HG03558 (cell line): ENCODE results near the gene RAB4B.
"Not testable (repeated sequence)": the region's sequence is repeated elsewhere in the genome, so short reads cannot be mapped to it uniquely, and the experiment has no call there.

Source experiments
- ATAC-seq: cut with Tn5 transposase; IDR thresholded peaks from one replicate; pipeline ENCODE4 v1.9.1; 2021; ENCODE audit warnings: moderate number of reproducible peaks; ENCODE audit not compliant: unreplicated experiment; ENCODE audit errors: extremely low read depth

Gene RAB4B

DNA sequence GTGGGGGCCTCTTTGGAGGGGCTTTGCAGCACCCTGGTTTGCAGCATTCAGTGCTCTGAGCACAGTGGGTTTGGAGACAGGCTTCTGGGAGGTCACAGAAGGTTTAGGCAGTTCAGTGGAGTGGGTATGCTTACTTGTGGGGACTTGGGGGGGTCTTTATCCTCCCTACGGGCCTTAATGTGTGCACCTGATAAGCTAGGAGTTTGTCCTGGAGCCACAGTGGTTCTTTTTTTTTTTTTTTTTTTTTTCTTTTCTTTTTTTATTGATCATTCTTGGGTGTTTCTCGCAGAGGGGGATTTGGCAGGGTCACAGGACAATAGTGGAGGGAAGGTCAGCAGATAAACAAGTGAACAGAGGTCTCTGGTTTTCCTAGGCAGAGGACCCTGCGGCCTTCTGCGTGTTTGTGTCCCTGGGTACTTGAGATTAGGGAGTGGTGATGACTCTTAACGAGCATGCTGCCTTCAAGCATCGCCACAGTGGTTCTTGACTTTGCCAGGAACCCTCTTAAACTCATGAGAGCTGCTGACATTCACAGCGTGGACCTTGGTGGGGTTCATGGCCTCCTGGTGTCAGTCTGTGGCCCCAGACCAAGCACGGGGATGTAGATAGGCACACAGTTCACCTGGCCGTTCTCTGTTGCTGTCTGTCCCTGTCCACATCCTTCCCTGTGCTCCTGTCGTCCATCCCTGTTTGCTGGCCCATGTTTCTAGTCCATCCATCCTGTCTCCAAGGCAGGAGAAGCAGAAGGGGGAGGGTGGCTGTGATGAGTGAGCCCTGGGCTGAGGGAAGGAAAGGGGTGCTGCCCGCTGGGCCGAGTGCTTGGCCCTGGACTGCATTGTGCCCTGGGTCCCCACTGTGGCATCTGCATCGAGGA, 23.6 kb downstream of the RAB4B start:
- ATAC-seq: no peak

DNA sequence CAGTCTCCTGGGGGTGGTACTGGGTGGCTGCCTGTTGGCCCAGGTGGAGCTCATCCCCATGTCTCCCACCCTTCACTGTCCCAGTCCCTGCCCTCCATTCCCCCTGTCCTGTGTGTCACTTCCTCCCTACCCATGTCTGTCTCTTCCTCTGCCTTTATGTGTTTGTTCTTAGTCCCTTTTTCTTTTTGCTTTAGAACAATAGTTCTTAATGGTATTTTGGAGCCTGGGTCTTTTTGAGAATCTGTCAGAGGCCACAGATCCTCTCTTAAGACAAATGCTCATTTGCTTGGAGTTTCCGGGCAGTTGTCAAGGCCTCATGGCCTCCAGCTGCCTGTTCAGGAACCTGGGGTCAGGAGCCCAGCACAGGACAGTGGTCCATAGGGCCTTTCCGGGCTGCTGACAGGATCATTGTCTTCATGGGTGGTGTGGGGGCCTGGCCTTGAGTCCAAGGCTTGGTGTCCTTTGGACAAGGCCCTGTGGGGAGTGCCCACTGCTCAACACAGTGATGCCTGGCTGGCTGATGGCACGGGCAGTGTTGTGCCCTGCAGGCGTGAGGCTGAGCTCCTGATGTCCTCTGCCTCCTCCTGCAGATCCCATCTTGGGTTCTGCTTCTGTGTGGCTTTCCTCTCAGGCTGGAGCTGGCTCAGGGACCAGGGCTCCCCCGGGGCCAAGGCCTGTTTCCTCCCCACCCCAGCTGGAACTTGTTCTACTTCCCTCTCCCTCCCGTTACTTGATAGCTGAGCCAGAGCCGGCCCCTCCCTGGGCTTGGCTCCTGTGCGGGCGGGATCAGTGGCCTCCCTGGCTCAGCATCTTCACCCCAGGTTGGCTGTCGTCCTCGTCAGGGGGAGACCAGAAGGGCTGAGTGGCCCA, 24.5 kb downstream of the RAB4B start:
- no peak for ATAC-seq

DNA sequence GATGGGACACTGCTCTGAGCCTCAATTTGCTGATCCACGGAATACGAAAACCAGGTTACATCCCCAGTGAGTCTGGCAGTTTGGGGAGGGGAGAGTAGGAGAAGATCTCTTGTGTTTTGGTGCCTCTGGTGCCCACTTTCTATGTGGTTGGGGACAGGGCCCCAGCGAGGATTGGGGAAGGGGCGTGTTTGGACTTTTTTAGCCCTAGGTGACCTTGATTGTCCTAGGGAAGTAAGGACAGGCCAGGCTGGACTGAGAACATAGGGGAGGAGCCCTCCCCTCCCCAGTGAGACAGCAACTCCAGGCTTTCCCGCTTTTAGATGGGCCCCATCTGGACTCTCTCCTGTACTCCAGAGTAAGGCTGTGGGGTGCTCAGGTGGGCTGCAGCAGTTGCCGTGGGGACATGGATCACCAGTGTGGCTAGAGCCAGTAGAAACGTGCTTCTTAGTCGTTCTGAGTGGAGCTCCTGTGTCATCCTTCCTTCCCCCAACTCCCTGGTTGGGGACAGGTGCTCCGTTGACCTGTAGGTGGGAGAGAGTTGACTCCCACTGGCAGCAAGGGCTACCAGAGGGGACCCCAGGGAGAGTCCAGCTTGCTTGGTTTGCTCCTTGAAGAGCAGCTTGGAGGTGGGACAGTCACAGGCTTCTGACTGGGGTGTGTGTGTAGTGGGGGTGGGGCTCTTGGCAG, 25.3 kb downstream of the RAB4B start:
- no peak for ATAC-seq

DNA sequence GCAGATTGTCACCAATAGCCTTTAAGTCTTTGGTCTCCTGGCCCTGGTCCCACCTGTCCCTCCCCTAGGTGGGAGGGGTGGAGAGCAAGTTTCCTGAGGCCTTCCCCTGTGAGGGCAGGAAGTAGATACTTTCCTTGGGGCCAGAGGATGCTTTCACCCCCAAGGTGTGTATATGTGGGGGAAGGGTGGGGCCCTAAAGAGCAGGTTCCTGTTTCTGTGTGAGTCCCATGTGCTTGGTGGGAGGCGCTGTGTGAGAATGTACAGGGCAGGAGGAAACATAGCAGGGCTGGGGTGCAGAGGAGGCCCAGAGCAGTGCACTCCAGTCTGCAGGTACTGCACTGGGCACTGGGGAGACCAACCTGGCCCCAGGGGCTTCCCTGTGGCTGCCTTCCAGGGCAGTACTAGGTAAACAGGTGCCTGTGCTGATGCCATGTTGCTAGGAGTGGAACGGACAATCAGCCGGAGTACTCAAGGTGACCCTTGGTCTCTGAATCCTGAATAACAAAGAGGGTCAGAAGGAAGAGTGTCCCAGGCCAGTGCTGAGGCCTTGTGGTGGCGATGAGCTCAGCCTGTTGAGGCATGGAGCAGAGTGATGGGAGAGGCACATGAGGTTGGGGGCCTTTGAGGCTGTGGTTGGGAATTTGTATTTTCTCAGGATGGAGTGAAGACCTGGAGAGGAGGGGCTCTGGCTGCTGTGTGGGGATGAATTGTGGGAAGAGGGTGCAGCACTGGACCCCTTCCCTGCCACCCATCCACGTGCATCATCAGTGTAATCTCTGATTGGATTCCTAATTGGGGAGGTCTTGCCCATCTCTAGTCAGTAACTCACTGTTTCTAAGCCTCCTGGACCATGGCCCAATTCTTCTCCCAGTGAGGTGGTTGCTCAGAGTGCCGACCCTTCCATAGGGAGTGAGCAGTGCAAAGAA, 26.1 kb downstream of the RAB4B start:
- no peak for ATAC-seq

DNA sequence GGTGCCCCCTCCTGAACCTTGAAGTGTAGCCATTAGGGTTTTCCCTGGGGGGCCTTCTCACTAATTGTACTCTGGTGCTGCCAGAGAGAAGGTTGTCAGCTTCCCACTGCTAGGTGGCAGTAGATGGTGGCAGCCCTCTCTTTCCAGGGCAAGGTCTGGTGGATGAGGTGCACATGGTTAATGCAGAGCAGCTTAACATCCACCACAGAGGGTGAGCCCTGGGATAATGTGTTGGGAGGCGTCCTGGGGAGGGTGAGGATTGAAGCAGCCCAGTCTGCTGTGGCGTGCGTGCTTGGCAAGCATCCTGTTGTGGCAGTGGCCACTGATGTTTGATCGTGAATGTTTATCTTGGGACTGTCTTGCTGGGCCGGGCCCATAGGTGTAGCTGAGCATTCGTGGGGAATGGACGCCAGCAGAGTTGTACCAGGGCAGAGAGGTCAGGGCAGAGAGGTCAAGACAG, 26.8 kb downstream of the RAB4B start:
- ATAC-seq: no peak

DNA sequence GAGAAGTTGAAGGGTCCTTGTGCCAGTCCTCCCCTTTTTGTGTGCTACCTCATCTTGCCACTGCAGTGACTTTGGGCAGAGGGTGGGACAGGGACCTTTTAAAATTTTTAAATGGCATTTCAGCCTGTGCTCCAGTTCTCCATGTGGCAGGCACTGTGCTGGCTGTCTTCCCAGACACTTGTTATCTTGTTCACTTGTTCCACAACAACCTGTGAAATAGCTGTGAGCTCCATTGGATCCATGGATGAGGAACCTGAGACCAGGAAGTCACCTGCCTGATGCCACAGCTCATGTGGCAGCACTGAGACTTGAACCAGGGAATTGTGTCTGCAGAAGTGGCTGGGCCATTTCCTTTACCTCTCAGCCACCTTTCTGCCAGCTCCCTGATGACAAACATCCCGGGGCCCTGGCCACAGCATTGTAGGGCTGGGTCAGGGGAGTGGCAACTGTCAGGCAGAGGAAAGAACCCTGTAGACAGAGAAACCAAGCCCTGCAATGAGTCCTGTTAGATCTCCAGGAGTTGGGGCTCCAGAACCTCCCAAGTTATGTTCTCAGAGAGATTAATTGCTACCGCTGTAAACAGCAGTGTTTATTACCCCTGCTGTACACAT, 27.3 kb downstream of the RAB4B start:
- no peak for ATAC-seq

DNA sequence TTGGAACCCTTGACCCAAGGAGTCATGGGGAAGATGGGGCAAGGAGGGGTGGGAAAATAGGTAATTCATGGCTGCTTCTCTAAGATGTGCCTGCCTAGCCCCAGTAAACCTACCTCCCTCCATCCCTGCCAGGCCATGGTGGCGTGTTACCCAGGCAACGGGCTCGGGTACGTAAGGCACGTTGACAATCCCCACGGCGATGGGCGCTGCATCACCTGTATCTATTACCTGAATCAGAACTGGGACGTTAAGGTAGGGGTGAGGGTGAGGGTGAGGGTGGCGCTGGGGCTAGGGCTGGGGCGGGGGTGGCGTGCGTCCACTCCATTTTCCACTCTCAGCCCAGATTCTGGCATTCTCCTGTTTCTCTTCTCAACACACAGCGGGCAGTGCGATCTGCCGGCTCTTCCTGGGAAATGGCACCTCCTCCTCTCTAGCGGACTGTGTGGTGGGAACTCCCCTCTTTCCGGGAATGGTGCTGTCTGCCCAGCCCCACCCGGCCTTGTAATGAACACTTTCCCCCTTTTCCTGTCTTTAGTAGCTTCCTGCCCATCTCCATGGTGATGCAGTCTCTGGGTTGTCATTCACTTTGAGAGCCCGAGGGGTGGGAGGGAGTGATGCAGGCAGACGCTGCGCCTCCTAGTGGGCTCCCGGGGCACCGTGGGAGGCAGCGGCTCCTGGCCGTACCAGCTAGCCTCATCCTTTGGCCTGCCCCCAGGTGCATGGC, 28.5 kb downstream of the RAB4B start:
- ATAC-seq: no peak

DNA sequence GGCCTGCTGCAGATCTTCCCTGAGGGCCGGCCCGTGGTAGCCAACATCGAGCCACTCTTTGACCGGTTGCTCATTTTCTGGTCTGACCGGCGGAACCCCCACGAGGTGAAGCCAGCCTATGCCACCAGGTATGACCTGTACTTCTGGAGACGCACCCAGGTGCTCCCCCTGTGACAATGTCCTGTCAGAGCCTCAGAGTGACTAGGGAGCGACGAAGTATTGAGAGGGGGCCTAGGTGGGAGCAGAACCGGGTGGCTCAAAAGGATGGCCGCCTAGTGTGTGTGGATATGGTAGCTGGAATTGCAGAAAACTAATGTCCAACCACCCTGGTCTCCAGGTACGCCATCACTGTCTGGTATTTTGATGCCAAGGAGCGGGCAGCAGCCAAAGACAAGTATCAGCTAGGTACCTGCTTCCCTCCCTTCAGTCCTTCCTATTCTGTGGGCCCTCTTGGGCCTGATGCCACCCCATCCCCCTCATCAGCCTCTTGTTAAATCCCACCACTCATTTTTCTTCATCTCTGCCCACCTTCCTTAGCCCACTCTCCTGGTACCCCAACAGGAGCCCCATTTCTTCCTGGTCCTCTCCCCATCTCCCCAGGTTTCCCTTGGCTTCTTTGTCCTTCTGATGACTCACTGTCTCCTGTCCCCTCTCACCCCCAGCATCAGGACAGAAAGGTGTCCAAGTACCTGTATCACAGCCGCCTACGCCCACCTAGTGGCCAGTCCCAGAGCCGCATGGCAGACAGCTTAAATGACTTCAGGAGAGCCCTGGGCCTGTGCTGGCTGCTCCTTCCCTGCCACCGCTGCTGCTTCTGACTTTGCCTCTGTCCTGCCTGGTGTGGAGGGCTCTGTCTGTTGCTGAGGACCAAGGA, 29.3 kb downstream of the RAB4B start:
- ATAC-seq: no peak

DNA sequence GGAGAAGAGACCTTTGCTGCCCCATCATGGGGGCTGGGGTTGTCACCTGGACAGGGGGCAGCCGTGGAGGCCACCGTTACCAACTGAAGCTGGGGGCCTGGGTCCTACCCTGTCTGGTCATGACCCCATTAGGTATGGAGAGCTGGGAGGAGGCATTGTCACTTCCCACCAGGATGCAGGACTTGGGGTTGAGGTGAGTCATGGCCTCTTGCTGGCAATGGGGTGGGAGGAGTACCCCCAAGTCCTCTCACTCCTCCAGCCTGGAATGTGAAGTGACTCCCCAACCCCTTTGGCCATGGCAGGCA, 29.9 kb downstream of the RAB4B start:
- ATAC-seq: no peak

DNA sequence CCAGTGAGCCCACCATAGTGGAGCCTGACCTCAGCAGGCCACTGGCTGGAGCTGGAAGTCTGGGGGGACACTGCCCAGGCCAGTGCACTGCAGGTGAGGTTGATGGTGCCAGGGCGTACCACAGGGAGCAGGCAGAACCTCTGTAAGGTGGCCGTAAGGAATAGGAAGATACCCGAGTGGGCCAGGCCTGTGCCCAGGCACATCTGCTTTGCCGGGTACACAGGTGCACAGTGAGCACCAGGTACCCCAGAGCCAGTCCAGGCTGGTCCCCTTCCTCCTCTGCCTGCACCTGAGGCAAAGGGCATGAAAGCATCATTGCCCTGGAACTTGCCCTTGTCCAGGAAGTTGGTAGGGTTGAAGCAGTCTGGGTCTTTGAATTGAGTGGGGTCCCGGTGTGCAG, 30.4 kb downstream of the RAB4B start:
- ATAC-seq: no peak

DNA sequence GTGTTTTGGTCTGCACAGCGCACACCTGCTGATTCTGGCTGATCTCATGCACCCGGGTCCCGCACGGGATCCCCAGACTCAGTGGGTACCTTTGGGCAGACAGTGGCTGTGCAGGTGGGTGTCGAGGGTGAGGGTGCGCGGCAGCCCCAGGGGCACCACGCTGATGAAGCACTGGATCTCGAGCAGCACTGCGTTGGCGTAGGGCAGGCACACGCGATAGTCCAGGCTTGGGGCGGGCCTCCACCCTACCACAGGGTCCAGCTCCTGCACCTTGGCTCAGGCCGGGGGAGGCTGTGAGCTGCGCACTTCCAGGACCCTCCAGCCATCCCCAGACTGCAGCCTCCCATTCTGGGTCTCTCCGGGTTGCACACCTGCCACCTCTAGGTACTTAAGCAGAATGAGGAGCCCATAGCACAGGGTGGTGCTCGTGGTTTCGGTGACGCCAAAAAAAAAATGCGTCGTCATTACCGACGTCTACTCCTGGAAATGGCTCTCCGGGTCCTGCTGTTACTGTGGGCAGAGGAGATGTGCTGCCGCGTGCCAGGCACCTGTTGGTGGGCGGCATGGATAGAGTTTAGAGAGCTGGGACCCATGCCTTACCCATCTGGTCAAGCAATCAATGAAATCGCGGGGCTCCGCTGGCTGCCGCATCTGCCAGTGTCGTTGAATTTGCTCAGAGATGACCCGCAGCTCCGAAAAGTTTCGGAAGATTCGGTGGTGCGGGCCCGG, 31.5 kb downstream of the RAB4B start:
- no peak for ATAC-seq

DNA sequence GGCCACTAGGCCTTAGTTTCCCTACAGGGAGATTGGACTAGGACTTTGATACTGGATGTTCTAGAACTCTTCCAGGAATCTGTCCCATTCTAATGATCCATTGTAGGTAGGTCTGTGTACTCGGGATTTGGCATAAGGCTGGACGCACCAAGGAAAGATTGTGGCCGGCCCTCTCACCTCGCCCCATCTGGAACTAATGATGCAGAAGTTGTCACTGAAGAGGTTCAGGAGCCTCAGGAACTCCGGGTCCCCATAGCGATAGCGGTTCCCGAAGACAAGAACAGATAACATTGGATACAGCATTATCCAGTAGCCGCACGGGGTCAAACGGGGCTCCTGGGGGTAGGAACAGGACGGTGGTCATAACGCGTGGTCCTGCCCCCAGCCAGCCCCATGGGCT, 32.1 kb downstream of the RAB4B start:
- no peak for ATAC-seq

DNA sequence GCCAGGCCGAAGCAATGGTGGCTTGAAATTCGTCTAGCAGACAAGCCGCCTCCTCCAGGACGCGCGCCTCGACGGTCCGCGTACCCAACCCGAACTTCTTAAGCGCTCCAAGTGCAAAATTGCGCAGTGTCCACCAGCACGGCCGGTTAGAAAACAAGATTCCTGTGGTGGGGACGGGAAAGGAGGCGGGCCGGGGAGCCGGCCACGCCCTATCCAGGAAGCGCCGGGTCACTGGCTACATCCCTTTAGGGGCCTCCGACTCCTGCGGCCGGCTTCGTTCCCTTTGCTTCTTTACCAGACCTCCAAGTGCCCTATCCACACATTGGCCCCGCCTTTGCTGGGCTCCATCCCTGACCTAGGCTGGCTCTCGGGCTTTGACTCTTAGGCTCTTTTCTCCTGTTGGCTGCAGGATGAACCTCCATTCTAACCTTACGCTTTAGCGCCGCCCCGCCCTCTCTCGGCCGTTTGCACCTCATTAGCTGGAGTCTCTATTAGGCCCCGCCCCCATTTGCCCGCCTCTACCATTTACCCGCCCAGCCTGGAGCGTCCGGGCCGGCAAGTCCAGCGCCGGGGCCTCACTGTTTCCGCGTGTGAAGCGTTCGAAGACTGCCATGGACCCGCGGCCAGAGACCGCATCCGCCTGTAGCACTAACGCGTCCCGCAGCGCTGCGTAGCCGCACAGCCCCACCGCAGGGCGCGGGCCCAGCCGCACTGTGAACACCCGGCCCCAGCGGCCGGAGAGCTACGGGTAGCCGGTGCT, 32.8 kb downstream of the RAB4B start:
- ATAC-seq: not testable (repeated sequence)

DNA sequence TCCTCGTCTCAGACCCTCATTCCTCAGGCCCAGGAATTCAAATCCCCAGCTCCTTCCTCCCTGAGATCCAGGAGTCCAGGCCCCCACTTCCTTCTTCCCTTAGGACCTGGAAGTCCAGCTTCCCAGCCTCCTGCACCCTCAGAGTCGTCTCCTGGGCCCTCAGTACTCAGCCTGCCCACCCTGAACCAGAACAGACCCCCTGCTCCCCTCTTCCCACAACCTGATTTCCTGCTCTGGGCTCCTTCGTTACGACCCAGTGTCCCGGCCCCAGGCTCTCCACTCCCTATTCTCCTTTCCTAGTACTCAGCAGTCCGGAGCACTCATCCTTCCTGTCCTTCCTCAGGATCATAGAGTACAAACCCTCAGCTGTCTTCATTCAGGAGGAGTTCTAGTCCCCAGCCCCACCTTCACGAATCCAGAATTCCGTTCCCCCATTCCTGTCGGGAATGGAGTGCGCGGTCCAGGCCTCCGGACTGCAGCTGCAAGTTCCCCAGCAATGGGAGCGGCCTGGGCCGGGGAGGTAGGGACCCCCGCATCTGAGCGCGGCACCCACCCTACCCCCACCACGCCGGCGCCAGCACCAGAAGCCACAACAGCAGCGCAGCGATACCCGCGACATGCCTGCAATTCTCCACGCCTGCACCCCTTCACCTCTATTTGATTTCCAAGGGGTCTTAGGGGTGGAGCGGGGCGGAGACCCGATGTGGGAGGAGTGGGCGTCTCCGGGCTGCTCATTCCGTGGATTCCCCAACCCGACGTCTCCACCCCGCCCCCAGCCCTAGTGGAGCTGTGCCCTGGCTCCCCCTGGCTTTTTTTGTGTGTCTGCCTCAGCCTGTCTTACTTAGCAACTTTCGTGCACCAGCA, 33.7 kb downstream of the RAB4B start:
- no peak for ATAC-seq

DNA sequence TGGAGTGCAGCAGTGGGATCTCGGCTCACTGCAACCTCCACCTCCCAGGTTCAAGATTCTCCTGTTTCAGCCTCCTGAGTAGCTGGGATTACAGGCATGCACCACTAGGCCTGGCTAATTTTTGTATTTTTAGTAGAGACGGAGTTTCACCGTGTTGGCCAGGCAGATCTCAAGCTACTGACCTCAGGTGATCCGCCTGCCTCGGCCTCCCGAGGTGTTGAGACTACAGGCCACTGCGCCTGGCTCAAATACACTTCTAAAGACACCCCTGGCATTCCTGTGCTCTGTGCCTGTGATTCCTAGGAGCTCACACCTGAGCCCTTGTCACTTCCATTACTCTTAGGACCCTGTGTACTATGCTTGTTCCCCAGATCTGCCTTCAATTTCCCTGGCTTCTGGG, 34.5 kb downstream of the RAB4B start:
- ATAC-seq: not testable (repeated sequence)

DNA sequence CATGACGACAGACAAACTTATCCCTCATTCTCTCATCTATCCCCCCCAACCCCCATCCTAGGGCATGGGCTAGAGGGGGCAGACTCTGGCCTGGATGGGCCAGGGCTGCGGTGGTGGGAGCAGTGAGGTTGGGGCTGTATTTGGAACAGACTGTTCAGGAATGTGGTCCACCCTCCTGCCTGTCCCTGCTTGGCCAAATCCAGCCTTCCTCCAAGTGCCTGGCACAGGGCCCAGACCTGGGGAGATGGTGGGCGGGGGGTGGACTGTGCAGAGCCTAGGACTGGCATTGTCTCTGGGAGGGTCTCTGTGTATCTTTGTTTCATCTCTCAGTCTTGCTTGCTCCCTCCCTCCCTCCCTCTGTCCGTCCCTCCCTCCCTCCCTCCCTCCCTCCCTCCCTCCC, 35.1 kb downstream of the RAB4B start:
- no peak for ATAC-seq
